ENCODE data around the gene SLC37A2. TPM values are rescaled to one million over a fixed set of nuclear protein-coding genes. Genes with fewer than 3 reads are reported as not detected.

Gene SLC37A2
- total RNA-seq, 1 experiment from 2014 or later, result not detected

GRCh38 chr11:125132596-125132995 lies 69.5 kb downstream of the SLC37A2 start:
- in situ Hi-C loops (cut with HindIII; ENCODE audit: low sequenced_read_pairs), result no loop called here
- DNase-seq (ENCODE audit: low spot score), result no peak

- in situ Hi-C loops (cut with HindIII; ENCODE audit: low sequenced_read_pairs), result no loop called here
- no peak for DNase-seq (ENCODE audit: low spot score)
These were observed 72.9 kb downstream of the SLC37A2 start for GRCh38 chr11:125136001-125136400.

- in situ Hi-C loops (cut with HindIII; ENCODE audit: low sequenced_read_pairs), result no loop called here
- no peak for DNase-seq (ENCODE audit: low spot score)
These were observed 75.9 kb downstream of the SLC37A2 start for GRCh38 chr11:125138966-125139365.

DNA sequence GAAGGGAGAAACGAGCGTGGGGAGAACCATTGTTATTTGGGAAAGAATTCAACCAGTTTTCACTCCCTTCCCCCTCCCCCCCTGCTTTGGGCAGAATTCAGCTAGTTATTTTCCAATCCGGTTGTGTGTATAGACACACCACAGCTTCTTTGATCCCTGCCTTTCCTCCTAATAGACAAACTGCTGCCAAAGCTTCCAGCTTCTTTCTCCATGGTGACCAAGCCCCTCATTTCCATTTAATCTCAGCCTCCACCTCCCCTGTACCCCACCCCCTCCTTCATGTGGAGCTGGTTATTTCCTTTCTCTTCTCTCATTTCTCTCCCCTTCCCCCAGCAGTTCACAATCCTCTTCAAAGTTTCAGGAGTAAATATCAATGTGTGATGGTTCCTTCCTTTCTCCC lies 76.7 kb downstream of the SLC37A2 start:
- DNase-seq (ENCODE audit: low spot score), result no peak
- in situ Hi-C loops (cut with HindIII; ENCODE audit: low sequenced_read_pairs), result no loop called here

Other genes starting within 250 kb of the SLC37A2 start
- gene ROBO3, start 197.9 kb upstream of the SLC37A2 start, total RNA-seq (2014; rRNA removed; shearing (Covaris generic)), result 8.1 and 12.3 TPM in 2 replicates
- not detected in 2 replicates for gene ROBO4, start 165.4 kb upstream of the SLC37A2 start, total RNA-seq (2014; rRNA removed; shearing (Covaris generic))
- not detected in 2 replicates for gene HEPN1, start 144.1 kb upstream of the SLC37A2 start, total RNA-seq (2014; rRNA removed; shearing (Covaris generic))
- gene HEPACAM, start 127.3 kb upstream of the SLC37A2 start, total RNA-seq (2014; rRNA removed; shearing (Covaris generic)), result not detected in 2 replicates
- gene CCDC15, start 109.1 kb upstream of the SLC37A2 start, total RNA-seq (2014; rRNA removed; shearing (Covaris generic)), result 2.6 and 3.8 TPM in 2 replicates
- gene TMEM218, start 48.3 kb downstream of the SLC37A2 start, total RNA-seq (2014; rRNA removed; shearing (Covaris generic)), result 62.0 and 65.8 TPM in 2 replicates
- gene PKNOX2, start 101.4 kb downstream of the SLC37A2 start, total RNA-seq (2014; rRNA removed; shearing (Covaris generic)), result 4.1 and 4.6 TPM in 2 replicates